Nephron (organoid): ENCODE measurements around the gene ST6GALNAC3.

Experiments used
- H3K27ac Mint-ChIP-seq, 3 experiments: 2 replicates each; pipeline ENCODE4 v1.8.0; 2020; ENCODE audit warnings: mixed read lengths in 3 of 3, mild to moderate bottlenecking in 2 of 3, moderate library complexity in 1 of 3
- H3K27me3 Mint-ChIP-seq: 2 replicates; pipeline ENCODE4 v1.8.0; 2021; ENCODE audit warnings: low read depth, mild to moderate bottlenecking, moderate library complexity, mixed read lengths
- H3K36me3 Mint-ChIP-seq: 2 replicates; pipeline ENCODE4 v1.8.0; 2020; ENCODE audit warnings: low read depth, mixed read lengths
- H3K4me1 Mint-ChIP-seq: 2 replicates; pipeline ENCODE4 v1.8.0; 2020; ENCODE audit warnings: mixed read lengths
- H3K4me3 Mint-ChIP-seq, 3 experiments: 2 replicates each; pipeline ENCODE4 v1.8.0; 2020; ENCODE audit warnings: mild to moderate bottlenecking in 3 of 3, mixed read lengths in 3 of 3, moderate library complexity in 2 of 3
- H3K9me3 Mint-ChIP-seq: 2 replicates; pipeline ENCODE4 v1.8.0; 2020; ENCODE audit warnings: mixed read lengths
- TF ChIP-seq, protein P1 (sequence below), 3 experiments: fragments of 200-600 bp; sonication (generic); IDR thresholded peaks; one replicate each; pipeline ENCODE4 v1.5.0; 2021; ENCODE audit warnings: antibody characterized with exemption in 3 of 3; ENCODE audit not compliant: unreplicated experiment in 3 of 3

Gene ST6GALNAC3

DNA sequence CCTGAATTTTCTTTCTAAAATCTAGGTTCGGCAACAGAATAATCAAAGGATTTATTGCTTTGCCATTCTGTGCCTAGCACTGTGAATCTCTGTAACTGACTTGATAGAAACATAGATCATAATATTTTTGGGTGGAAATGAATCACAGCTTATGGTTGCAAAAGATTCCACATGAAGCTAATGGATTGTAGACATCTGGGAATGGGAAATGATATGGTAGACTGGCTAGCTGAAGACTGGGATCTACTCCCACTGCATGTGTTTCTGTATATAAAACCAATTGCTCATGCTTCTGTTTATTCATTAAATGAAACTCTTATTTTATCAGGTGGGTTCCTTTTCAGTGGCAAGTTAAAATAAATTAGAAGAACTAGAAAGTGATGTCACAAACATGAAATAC is 395.6 kb downstream of the ST6GALNAC3 start:
- H3K27me3 Mint-ChIP-seq: no peaks in the 10 kb centered on the region
- no peak overlapping the region for H3K4me3 Mint-ChIP-seq
- no peaks in the 10 kb centered on the region for H3K36me3 Mint-ChIP-seq
- peaks cover 7% of the 10 kb centered on the region for H3K4me1 Mint-ChIP-seq
- TF ChIP-seq, protein P1, sequence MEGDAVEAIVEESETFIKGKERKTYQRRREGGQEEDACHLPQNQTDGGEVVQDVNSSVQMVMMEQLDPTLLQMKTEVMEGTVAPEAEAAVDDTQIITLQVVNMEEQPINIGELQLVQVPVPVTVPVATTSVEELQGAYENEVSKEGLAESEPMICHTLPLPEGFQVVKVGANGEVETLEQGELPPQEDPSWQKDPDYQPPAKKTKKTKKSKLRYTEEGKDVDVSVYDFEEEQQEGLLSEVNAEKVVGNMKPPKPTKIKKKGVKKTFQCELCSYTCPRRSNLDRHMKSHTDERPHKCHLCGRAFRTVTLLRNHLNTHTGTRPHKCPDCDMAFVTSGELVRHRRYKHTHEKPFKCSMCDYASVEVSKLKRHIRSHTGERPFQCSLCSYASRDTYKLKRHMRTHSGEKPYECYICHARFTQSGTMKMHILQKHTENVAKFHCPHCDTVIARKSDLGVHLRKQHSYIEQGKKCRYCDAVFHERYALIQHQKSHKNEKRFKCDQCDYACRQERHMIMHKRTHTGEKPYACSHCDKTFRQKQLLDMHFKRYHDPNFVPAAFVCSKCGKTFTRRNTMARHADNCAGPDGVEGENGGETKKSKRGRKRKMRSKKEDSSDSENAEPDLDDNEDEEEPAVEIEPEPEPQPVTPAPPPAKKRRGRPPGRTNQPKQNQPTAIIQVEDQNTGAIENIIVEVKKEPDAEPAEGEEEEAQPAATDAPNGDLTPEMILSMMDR (IDR thresholded peaks at IDR 0.05; ENCODE audit: unreplicated experiment in 3 of 3): no peak
- no peaks in the 10 kb centered on the region for H3K9me3 Mint-ChIP-seq
- H3K27ac Mint-ChIP-seq: no peak overlapping the region

GRCh38 chr1:76471536-76471935 is 397.0 kb downstream of the ST6GALNAC3 start:
- no peak overlapping the region for H3K4me3 Mint-ChIP-seq
- H3K4me1 Mint-ChIP-seq: no peaks in the 10 kb centered on the region
- TF ChIP-seq, protein P1 (IDR thresholded peaks at IDR 0.05; ENCODE audit: unreplicated experiment in 3 of 3): no peak
- H3K36me3 Mint-ChIP-seq: no peaks in the 10 kb centered on the region
- no peak overlapping the region for H3K27ac Mint-ChIP-seq
- no peaks in the 10 kb centered on the region for H3K9me3 Mint-ChIP-seq
- no peaks in the 10 kb centered on the region for H3K27me3 Mint-ChIP-seq

DNA sequence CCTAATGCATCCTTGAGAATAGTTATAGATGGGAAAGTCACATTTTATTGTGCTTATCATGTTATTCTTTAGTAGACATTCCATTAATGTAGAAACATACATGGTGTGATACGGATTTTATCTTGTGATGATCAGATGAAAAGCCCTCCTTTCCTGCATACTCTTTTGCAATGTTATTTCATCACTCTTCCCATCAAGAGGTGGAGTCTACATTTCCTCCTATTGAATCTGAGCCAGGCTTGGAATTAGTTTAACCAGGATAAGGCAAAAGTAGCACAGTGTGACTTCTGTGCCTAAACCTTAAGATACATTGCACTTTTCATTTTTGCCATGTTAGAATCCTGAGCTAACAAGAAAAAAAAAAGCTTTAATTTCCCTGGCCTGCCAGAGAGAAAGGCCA is 399.0 kb downstream of the ST6GALNAC3 start:
- Mint-ChIP-seq H3K27me3 (no peaks in the 10 kb centered on the region), H3K36me3 (no peaks in the 10 kb centered on the region), H3K4me3 (no peak overlapping the region), H3K9me3 (no peaks in the 10 kb centered on the region), H3K27ac (no peak overlapping the region), H3K4me1 (no peaks in the 10 kb centered on the region)
- TF ChIP-seq, protein P1 (IDR thresholded peaks at IDR 0.05; ENCODE audit: unreplicated experiment in 3 of 3): no peak

GRCh38 chr1:76474922-76475321 is 400.4 kb downstream of the ST6GALNAC3 start:
- H3K4me1 Mint-ChIP-seq: no peaks in the 10 kb centered on the region
- TF ChIP-seq, protein P1 (IDR thresholded peaks at IDR 0.05; ENCODE audit: unreplicated experiment in 3 of 3): no peak
- no peaks in the 10 kb centered on the region for H3K27me3 Mint-ChIP-seq
- no peaks in the 10 kb centered on the region for H3K36me3 Mint-ChIP-seq
- no peaks in the 10 kb centered on the region for H3K9me3 Mint-ChIP-seq
- no peak overlapping the region for H3K4me3 Mint-ChIP-seq
- no peak overlapping the region for H3K27ac Mint-ChIP-seq

- Mint-ChIP-seq H3K27me3 (no peaks in the 10 kb centered on the region), H3K4me3 (no peak overlapping the region), H3K36me3 (no peaks in the 10 kb centered on the region), H3K9me3 (no peaks in the 10 kb centered on the region), H3K27ac (no peak overlapping the region), H3K4me1 (no peaks in the 10 kb centered on the region)
- TF ChIP-seq, protein P1 (IDR thresholded peaks at IDR 0.05; ENCODE audit: unreplicated experiment in 3 of 3): no peak
These were observed 402.6 kb downstream of the ST6GALNAC3 start for GRCh38 chr1:76477156-76477555.

- no peak overlapping the region for H3K27ac Mint-ChIP-seq
- peaks cover 5% of the 10 kb centered on the region for H3K9me3 Mint-ChIP-seq
- no peaks in the 10 kb centered on the region for H3K27me3 Mint-ChIP-seq
- no peak overlapping the region for H3K4me3 Mint-ChIP-seq
- no peaks in the 10 kb centered on the region for H3K36me3 Mint-ChIP-seq
- TF ChIP-seq, protein P1 (IDR thresholded peaks at IDR 0.05; ENCODE audit: unreplicated experiment in 3 of 3): no peak
- no peaks in the 10 kb centered on the region for H3K4me1 Mint-ChIP-seq
These were observed 406.3 kb downstream of the ST6GALNAC3 start for GRCh38 chr1:76480827-76481226.
